GM12801 (cell line): ENCODE measurements around the gene SLC43A3.

Experiments used
- TF ChIP-seq, protein P1 (sequence below): IDR thresholded peaks from one replicate; pipeline ENCODE4 v1.5.1; 2011; ENCODE audit warnings: control low read depth; ENCODE audit not compliant: insufficient read length; ENCODE audit errors: extremely low read depth

The SLC43A3 gene

GRCh38 chr11:57426929-57427726 is at the start of gene SLC43A3:
TSS of gene SLC43A3 (minus strand) at chr11:57427121. CDS start at chr11:57426172, 949 bp downstream.
- TF ChIP-seq, protein P1, sequence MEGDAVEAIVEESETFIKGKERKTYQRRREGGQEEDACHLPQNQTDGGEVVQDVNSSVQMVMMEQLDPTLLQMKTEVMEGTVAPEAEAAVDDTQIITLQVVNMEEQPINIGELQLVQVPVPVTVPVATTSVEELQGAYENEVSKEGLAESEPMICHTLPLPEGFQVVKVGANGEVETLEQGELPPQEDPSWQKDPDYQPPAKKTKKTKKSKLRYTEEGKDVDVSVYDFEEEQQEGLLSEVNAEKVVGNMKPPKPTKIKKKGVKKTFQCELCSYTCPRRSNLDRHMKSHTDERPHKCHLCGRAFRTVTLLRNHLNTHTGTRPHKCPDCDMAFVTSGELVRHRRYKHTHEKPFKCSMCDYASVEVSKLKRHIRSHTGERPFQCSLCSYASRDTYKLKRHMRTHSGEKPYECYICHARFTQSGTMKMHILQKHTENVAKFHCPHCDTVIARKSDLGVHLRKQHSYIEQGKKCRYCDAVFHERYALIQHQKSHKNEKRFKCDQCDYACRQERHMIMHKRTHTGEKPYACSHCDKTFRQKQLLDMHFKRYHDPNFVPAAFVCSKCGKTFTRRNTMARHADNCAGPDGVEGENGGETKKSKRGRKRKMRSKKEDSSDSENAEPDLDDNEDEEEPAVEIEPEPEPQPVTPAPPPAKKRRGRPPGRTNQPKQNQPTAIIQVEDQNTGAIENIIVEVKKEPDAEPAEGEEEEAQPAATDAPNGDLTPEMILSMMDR: no peak

DNA sequence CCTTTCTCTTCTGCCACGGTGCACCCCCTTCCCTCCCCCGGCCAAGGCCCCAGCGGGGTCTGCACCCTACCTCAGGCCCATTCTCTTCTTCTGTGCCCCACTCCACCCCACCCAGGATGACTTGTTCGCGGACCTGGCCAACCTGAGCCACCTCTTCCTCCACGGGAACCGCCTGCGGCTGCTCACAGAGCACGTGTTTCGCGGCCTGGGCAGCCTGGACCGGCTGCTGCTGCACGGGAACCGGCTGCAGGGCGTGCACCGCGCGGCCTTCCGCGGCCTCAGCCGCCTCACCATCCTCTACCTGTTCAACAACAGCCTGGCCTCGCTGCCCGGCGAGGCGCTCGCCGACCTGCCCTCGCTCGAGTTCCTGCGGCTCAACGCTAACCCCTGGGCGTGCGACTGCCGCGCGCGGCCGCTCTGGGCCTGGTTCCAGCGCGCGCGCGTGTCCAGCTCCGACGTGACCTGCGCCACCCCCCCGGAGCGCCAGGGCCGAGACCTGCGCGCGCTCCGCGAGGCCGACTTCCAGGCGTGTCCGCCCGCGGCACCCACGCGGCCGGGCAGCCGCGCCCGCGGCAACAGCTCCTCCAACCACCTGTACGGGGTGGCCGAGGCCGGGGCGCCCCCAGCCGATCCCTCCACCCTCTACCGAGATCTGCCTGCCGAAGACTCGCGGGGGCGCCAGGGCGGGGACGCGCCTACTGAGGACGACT is 49.3 kb upstream of the SLC43A3 start:
- TF ChIP-seq, protein P1: no peak

GRCh38 chr11:57475671-57476046 is 48.7 kb upstream of the SLC43A3 start:
- TF ChIP-seq, protein P1: no peak

DNA sequence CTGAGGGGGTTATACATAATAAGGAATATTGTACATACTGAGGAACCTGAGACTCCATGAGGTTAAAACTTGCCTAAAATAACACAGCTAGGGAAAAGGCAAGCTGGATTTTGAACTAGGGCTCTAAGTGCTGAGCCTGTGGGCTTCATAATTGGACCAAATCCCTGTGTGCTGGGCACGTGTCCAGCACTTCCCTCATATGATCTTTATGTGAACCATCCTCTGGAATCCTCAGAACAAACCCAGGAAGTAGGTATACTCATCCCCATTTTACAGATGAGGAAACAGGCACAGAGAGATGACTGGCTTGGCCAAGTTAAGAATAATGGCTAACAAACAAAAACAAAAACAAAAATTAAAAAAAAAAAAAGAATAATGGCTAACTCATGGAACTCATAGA is 48.3 kb upstream of the SLC43A3 start:
- TF ChIP-seq, protein P1: no peak

- TF ChIP-seq, protein P1: no peak
Measured at GRCh38 chr11:57474803-57475115, 47.8 kb upstream of the SLC43A3 start.

- TF ChIP-seq, protein P1: no peak
Measured at GRCh38 chr11:57474017-57474802, 47.3 kb upstream of the SLC43A3 start.

GRCh38 chr11:57473285-57473841 is 46.4 kb upstream of the SLC43A3 start:
- TF ChIP-seq, protein P1: no peak
